DMS79 treated with DMSO at 0.1 percent for 48 hours (cell line): ENCODE measurements around the gene MAP1B.
A peak's percentile ranks its signal among the peaks of the same experiment; 100 is the strongest.

Experiments
- DNase-seq: peaks from one replicate; lab custom pipeline; 2025; lab: John Stamatoyannopoulos, UW

The MAP1B gene

GRCh38 chr5:72225741-72226140 is 118.5 kb downstream of the MAP1B start:
- DNase-seq: no peak

- no peak for DNase-seq
Measured at GRCh38 chr5:72226950-72227349, 119.7 kb downstream of the MAP1B start.

DNA sequence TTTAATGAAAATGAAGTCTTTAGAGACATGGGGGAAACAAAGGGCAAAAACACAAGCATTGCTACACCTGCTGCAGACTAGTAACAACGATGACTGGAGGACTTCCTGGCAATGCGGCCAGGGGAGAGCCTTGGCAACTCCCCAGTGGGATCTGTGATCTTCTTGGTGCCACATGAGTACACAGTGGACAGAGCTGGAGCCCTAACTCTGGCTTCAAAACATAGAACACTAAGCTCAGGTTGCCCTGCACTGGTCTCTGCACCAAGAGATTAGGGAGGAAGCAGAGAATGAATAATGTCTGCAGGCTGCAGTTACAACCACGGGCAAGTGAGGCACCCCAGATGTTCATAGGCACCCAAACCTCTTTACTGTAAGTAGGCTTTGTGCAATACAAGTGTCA is 121.7 kb downstream of the MAP1B start:
- no peak for DNase-seq

GRCh38 chr5:72231991-72232703 is 124.9 kb downstream of the MAP1B start:
- DNase-seq: peak; percentile 29

DNA sequence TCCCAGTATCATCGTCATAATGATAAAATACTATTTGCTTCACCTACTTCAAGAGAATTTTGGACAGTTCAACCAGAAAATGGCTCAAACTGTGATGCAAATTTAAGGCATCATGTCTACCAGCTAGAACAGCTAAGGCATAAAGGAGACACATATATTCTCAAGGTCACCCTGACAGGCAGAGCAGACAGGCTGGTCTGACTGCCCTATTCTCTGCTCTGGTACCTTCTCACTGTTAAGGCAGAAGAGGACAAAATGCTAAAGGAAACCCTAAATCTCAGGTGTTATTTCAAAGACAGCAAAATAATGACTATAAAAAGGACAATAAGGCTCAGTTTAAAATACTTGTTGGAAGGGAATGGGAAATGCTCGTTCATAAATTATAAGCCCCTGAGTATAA is 125.6 kb downstream of the MAP1B start:
- no peak for DNase-seq

DNA sequence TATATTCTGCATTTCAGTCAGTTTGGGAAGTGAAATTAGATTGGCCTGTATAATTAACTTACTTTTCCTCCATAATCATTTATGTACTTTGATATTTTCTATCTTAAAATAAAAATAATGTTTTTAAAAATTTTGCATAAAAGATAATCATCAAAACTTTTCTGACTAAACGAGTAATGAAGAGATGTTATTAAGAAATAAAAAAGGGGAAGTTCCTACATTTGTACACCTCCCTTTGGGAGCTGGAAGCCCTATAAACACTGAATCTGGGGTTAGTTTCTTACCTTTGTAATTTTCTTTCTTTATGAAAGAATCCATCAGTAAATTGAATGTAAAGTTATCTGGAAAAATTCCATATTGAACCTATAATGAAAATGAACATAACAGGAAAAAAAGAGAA is 126.6 kb downstream of the MAP1B start:
- no peak for DNase-seq

DNA sequence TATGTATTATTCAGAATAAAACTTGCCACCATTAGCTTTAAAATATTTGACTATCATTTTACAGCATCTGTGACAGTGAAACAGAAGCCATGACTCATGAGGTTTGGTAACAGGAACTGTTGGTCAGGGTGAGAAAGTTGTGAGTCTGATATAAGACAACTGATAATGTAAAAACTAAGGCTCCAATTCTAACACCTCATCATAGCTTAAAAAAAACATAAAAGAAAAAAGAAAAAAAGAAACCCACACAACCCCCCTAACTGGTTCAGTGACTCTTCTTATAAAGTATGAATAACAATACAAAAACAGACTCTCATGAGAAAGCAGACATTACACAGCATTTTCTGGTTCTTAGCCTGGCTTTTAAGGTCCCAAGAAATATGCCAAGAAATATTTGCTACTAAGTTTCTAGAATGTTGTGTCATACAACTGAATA is 127.0 kb downstream of the MAP1B start:
- DNase-seq: no peak

DNA sequence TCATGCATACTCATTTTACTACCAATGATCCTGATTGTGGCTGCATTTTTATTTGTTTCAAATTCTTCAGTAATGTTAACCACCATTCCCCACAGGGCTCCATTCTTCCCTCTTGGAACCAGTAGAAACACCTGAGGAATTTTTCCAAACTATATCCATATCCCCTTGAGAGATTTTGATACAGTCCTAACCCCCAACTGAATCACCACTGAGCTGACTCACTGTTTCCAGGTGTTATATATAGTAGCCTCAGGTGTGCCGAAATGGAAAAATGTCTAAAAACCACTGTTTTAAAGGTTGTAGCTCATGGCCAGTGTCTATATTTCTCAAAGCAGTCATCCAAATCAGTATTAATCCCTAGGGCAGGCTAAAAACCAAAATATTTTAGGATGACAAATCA is 127.6 kb downstream of the MAP1B start:
- DNase-seq: no peak

GRCh38 chr5:72235725-72236124 is 128.4 kb downstream of the MAP1B start:
- DNase-seq: no peak

DNA sequence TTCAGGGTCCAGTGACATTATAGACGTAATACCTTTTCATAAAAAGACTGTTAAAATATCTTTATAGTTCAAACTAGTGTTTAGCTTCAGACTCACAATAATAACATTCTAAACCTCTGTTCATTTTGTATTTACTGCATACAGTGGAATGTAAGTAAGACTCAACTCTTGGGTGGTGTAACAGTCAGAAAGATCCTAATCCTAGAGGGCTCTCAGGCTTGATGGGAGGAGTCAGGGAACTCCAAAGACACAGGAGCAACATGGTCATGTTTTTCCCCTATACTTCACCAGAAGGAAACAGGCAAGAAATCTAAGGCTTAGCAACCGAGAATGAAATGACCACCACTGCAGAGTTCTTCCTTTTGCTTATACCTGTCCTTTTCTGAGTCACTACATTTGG is 130.1 kb downstream of the MAP1B start:
- no peak for DNase-seq

DNA sequence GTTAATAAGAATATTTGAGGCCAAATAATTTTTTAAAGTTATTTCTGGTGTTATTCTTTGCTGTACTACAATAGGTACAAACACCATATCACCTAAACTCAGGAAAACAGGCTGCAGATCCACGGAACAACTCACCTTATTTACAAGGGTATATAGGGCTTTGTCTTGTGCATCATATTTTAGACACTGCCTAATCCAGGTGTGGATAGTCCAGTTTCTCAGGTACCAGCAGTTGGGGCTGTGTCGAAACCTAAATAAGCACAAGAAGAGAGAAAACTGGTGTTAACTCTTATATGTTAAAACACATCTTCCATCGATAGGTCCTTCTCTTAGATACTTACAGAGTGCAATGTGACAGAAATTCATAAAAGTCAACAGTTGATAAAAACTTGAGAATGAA is 130.6 kb downstream of the MAP1B start:
- DNase-seq: no peak

GRCh38 chr5:72238712-72239445 is 131.6 kb downstream of the MAP1B start:
- no peak for DNase-seq

DNA sequence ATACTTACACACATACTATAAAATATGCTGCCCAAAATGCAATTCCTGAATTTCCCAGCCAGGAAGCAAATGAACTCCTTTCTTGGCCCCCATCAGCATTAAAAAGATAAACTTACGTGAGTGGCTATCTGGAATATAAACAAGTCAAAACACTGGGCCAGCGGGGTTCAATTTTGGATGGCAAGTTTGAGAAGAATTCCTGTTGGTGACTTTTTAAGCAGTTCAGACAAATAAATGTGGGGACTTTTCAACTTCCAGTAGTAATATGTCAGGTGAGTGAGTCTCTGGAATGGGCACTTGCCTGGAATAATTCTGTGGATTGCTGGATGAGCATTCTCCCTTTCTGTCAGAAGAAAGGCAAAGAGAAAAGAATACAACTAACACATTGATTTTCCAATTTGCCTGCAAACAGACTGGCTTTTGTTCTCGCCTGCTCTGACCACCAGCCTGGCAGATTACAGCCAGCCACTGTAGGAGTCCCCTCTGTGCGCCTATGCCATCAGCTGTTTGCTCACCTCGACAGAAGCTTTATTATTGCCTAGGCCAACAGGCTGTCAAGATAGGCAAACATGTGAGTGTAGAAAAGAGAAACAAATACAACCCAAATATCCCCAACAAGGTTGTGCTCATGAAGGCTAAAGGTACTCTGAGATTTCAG is 134.2 kb downstream of the MAP1B start:
- DNase-seq: no peak

- DNase-seq: no peak
Measured at GRCh38 chr5:72242796-72243475, 135.7 kb downstream of the MAP1B start.

- no peak for DNase-seq
Measured at GRCh38 chr5:72243706-72244105, 136.4 kb downstream of the MAP1B start.

- peak; percentile 14 for DNase-seq
Measured at GRCh38 chr5:72244862-72245371, 137.6 kb downstream of the MAP1B start.

GRCh38 chr5:72245546-72245945 is 138.3 kb downstream of the MAP1B start:
- DNase-seq: no peak

DNA sequence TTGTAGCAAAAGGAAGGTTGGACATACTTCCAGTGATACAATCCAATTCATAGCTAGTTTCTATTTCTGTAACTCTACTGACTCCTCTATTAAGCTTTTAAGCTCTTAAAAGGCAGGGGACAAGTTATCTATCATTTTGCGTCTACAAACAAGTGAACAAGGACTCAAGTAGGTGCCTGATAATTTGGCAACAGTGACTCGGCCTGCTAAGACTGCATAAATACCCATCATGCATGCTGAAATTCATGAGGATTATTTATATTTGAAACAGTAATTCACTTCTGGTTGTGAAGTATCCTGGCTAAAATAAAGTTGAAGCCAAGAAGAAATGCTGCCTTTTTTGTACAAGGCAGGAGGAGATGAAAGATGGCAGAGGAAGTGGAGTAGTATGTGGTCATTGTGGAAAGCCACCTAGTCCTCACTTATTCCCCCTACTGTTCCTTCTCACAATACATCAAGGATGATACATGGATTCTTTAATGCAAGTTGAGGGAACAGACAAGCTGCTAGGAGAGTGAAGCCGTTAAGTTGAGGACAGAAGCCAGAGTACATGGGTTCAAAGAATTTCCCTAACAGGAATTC is 138.8 kb downstream of the MAP1B start:
- peak; percentile 6 for DNase-seq

DNA sequence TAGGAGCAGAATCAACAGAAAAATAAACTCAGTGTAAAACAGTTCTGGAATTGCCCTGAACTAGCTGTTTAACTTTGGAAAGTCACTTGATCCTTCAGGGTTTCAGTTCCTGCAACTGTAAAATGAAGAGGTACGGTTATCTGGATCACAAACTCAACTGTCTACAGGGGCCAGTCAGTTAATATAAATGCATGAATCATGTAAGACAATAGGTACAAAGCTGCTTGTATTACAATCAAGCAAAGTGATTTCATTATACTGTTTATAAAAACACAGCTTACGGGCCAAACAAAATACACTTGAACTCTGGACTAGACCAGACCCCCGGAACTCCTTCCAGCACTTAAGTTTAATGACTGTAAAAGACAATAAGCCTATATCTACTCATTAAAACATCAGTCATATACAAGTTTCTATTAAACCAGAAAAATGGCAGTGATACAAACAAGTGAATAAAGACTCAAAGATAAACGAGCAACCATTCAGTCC is 139.7 kb downstream of the MAP1B start:
- DNase-seq: no peak

DNA sequence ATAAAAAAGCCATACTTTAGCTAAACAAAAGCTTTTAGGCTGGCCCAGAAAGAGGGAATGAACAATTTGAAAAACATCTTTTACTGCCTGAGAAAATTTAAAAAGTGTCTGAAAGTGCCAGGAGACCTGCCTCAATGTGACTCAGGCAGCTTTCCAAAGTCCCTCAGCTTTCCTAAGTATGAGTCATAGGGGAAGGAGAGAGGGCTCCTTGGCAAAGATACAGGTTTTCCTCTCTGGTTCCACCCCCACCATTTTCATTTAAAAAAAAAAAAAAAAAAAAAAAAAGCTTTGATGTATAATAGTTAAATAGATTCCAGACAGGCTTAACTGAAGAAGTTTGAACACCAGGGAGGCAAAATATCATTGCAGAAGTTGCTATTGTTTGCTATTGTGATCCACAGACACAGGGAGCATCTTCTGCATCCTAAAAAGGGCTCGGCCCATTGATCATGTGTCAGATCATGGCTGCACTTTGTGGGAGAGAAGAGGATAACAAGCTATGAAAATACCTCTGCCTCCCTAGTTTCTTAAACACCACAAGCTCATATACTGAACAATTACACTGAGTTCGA is 141.2 kb downstream of the MAP1B start:
- DNase-seq: peak; percentile 47

DNA sequence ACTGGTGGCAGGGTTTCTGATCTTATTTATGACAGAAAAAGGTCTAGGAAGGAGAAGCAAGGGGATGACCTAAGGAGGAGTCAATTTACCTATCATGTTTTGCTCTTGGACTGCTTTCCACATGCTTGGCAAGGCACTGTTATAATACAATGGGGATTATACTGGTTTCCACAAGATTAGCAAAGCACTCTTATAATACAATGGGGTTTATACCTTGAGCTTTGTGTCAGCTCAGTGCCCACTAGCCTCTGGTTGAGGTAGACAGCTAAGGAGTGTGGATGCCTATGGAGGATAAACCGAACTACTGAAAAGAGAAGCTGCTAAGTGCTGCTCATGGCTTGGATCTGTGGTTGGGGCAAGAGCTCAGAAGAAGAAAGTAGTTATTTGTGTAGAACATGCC is 144.1 kb downstream of the MAP1B start:
- DNase-seq: no peak
